ENCODE measurements around the gene DAND5. TPM values are rescaled to one million over a fixed set of nuclear protein-coding genes. Genes with fewer than 3 reads are reported as not detected.

Gene DAND5
- total RNA-seq, 3 donors from 2014 or later (not counting 1 experiment from before 2014, with no cell fraction given): not detected

GRCh38 chr19:13018035-13018914 is 48.9 kb downstream of the DAND5 start:
- Histone ChIP-seq H3K27ac (ENCODE audit: low read length) (no peak overlapping the region), H3K27me3 (ENCODE audit: control insufficient read depth, insufficient read depth, low read length) (peaks cover 28% of the 10 kb centered on the region), H3K4me3 (ENCODE audit: low read length) (no peak overlapping the region), H3K36me3 (ENCODE audit: control insufficient read depth, insufficient read depth, low read length) (no peaks in the 10 kb centered on the region), H3K4me1 (ENCODE audit: control insufficient read depth, insufficient read depth, low read length) (peaks cover 19% of the 10 kb centered on the region), H3K9me3 (ENCODE audit: control insufficient read depth, insufficient read depth, low read length) (no peaks in the 10 kb centered on the region)
- Mint-ChIP-seq H3K27ac (no peak overlapping the region), H3K4me3 (no peak overlapping the region), H3K4me1 (peaks cover 10 to 21% of the 10 kb centered on the region in 2 donors), H3K9me3 (no peaks in the 10 kb centered on the region), H3K36me3 (no peaks in the 10 kb centered on the region), H3K27me3 (ENCODE audit: low read depth in 2 of 2) (peaks cover 51 to 61% of the 10 kb centered on the region in 2 donors)
- ATAC-seq: no peak
- WGBS (ENCODE audit: insufficient coverage): 91% methylated on average over 19 of the region's 21 CpGs
- no peak for DNase-seq
- intact Hi-C loops (cut with micrococcal nuclease): no loop called here
- no peak for TF ChIP-seq CTCF (IDR thresholded peaks at IDR 0.05)

- H3K36me3 ChIP-seq (ENCODE audit: control insufficient read depth, insufficient read depth, low read length): no peaks in the 10 kb centered on the region
- 98% methylated on average over 2 of the region's 4 CpGs for WGBS (ENCODE audit: insufficient coverage)
- Mint-ChIP-seq H3K4me3 (no peak overlapping the region), H3K4me1 (peaks cover 6 to 19% of the 10 kb centered on the region in 2 donors), H3K27me3 (ENCODE audit: low read depth in 2 of 2) (peaks cover 48 to 60% of the 10 kb centered on the region in 2 donors), H3K36me3 (no peaks in the 10 kb centered on the region), H3K9me3 (no peaks in the 10 kb centered on the region), H3K27ac (no peak overlapping the region)
- no peaks in the 10 kb centered on the region for H3K9me3 ChIP-seq (ENCODE audit: control insufficient read depth, insufficient read depth, low read length)
- no peak overlapping the region for H3K27ac ChIP-seq (ENCODE audit: low read length)
- TF ChIP-seq CTCF (IDR thresholded peaks at IDR 0.05): no peak
- peaks cover 18% of the 10 kb centered on the region for H3K4me1 ChIP-seq (ENCODE audit: control insufficient read depth, insufficient read depth, low read length)
- ATAC-seq (no peak), DNase-seq (no peak)
- peaks cover 22% of the 10 kb centered on the region for H3K27me3 ChIP-seq (ENCODE audit: control insufficient read depth, insufficient read depth, low read length)
- H3K4me3 ChIP-seq (ENCODE audit: low read length): no peak overlapping the region
- intact Hi-C loops (cut with micrococcal nuclease): no loop called here
Observed at GRCh38 chr19:13019332-13019731, 50.0 kb downstream of the DAND5 start.

GRCh38 chr19:13020002-13020414 is 50.6 kb downstream of the DAND5 start:
- WGBS (ENCODE audit: insufficient coverage): 82% methylated on average over 7 of the region's 7 CpGs
- Histone ChIP-seq H3K4me1 (ENCODE audit: control insufficient read depth, insufficient read depth, low read length) (peaks cover 22% of the 10 kb centered on the region), H3K36me3 (ENCODE audit: control insufficient read depth, insufficient read depth, low read length) (no peaks in the 10 kb centered on the region), H3K27me3 (ENCODE audit: control insufficient read depth, insufficient read depth, low read length) (peaks cover 22% of the 10 kb centered on the region), H3K4me3 (ENCODE audit: low read length) (no peak overlapping the region), H3K9me3 (ENCODE audit: control insufficient read depth, insufficient read depth, low read length) (no peaks in the 10 kb centered on the region), H3K27ac (ENCODE audit: low read length) (no peak overlapping the region)
- intact Hi-C loops (cut with micrococcal nuclease): no loop called here
- H3K4me3 Mint-ChIP-seq: no peak overlapping the region
- H3K27ac Mint-ChIP-seq: no peak overlapping the region
- H3K36me3 Mint-ChIP-seq: no peaks in the 10 kb centered on the region
- peaks cover 49 to 60% of the 10 kb centered on the region in 2 donors for H3K27me3 Mint-ChIP-seq (ENCODE audit: low read depth in 2 of 2)
- no peak for ATAC-seq
- DNase-seq: no peak
- H3K4me1 Mint-ChIP-seq: peaks cover 11 to 21% of the 10 kb centered on the region in 2 donors
- no peaks in the 10 kb centered on the region for H3K9me3 Mint-ChIP-seq
- no peak for TF ChIP-seq CTCF (IDR thresholded peaks at IDR 0.05)
